OCI-LY1 (cell line): ENCODE measurements around the gene SCAMP5.

Source experiments
- CTCF ChIP-seq: fragments of 200-600 bp; sonication (generic), shearing (Covaris generic); IDR thresholded peaks from 2 replicates; pipeline ENCODE4 v1.5.1; 2017; ENCODE audit warnings: mild to moderate bottlenecking, antibody characterized with exemption, low read length, moderate library complexity, mixed read lengths
- EZH2 ChIP-seq: fragments of 200-600 bp; sonication (generic), shearing (Covaris generic); IDR thresholded peaks from 2 replicates; pipeline ENCODE4 v1.8.0; 2017; ENCODE audit warnings: borderline replicate concordance, mixed run types, mild to moderate bottlenecking, antibody characterized with exemption, low read length, moderate library complexity, mixed read lengths

GRCh38 chr15:75038231-75038630 is 42.9 kb downstream of the SCAMP5 start:
- TF ChIP-seq CTCF (no peak), EZH2 (no peak)
